Keratinocyte (primary cell): ENCODE data around the gene AGAP9.
"Not testable (repeated sequence)": the region's sequence is repeated elsewhere in the genome, so short reads cannot be mapped to it uniquely, and the experiment has no call there.

Source experiments
- CTCF ChIP-seq, 3 experiments: IDR thresholded peaks in 1 of 3; conservative IDR thresholded peaks in 1 of 3; optimal IDR thresholded peaks in 1 of 3; 2 replicates in 2 of 3; 3 replicates in 1 of 3; pipeline versions ENCODE3 to v1.5.1; 2011; ENCODE audit warnings: low read length in 3 of 3, mild to moderate bottlenecking in 3 of 3, moderate library complexity in 2 of 3, control low read depth in 1 of 3, inconsistent platforms in 1 of 3; ENCODE audit not compliant: insufficient read depth in 2 of 3; ENCODE audit errors: extremely low read depth in 1 of 3
- EZH2 ChIP-seq: IDR thresholded peaks from one replicate; pipeline ENCODE4 v1.6.1; 2012; ENCODE audit warnings: inconsistent platforms, mild to moderate bottlenecking, low read length, moderate library complexity

GRCh38 chr10:47547286-47547685 lies 23.8 kb upstream of the AGAP9 start:
- not testable (repeated sequence) for TF ChIP-seq CTCF (optimal IDR thresholded peaks at IDR 0.05 in 1 of 3, IDR thresholded peaks at IDR 0.05 in 1 of 3, conservative IDR thresholded peaks at IDR 0.05 in 1 of 3; ENCODE audit: extremely low read depth in 1 of 3, insufficient read depth in 2 of 3, low read length in 3 of 3); EZH2
